GM23338 (cell line): ENCODE measurements around the gene PCDHGA6. TPM values are rescaled to one million over a fixed set of nuclear protein-coding genes. Genes with fewer than 3 reads are reported as not detected.

Experiments
- ATAC-seq: fragments of 200-7000 bp; cut with Tn5 transposase; 3 replicates; pipeline ENCODE4 v1.9.1; 2020
- DNase-seq: peaks from one replicate; pipeline ENCODE4 v3.0.0-alpha.2; 2015; ENCODE audit warnings: low spot score
- H2AFZ ChIP-seq: fragments of 200-600 bp; sonication (generic); 2 replicates; pipeline ENCODE4 v1.8.0; 2016; ENCODE audit warnings: antibody characterized with exemption, mild to moderate bottlenecking, moderate library complexity
- H3F3A ChIP-seq: fragments of 200-600 bp; sonication (generic); replicated peaks from 2 replicates; pipeline ENCODE4 v1.8.0; 2017; ENCODE audit warnings: antibody characterized with exemption, mixed run types, low read depth
- H3K27ac ChIP-seq: fragments of 200-600 bp; sonication (generic); 2 replicates; pipeline ENCODE4 v1.6.1; 2016; ENCODE audit warnings: low read depth
- H3K27me3 ChIP-seq: fragments of 200-600 bp; sonication (generic); 2 replicates; pipeline ENCODE4 v1.8.0; 2016; ENCODE audit warnings: mild to moderate bottlenecking, mixed run types, moderate library complexity; ENCODE audit not compliant: insufficient read depth
- H3K36me3 ChIP-seq: fragments of 200-600 bp; sonication (generic); 2 replicates; pipeline ENCODE4 v1.8.0; 2016; ENCODE audit warnings: mild to moderate bottlenecking; ENCODE audit not compliant: insufficient read depth
- H3K4me1 ChIP-seq: fragments of 200-600 bp; sonication (generic); 2 replicates; pipeline ENCODE4 v1.8.0; 2016; ENCODE audit warnings: mild to moderate bottlenecking, moderate library complexity; ENCODE audit not compliant: insufficient read depth
- H3K4me2 ChIP-seq: fragments of 200-600 bp; sonication (generic); 2 replicates; pipeline ENCODE4 v1.7.1; 2017; ENCODE audit warnings: mixed run types
- H3K4me3 ChIP-seq: fragments of 200-600 bp; sonication (generic); 2 replicates; pipeline ENCODE4 v1.6.1; 2016; ENCODE audit warnings: mixed run types
- H3K79me2 ChIP-seq: fragments of 200-600 bp; sonication (generic); replicated peaks from 2 replicates; pipeline ENCODE4 v1.8.0; 2017; ENCODE audit warnings: mild to moderate bottlenecking; ENCODE audit not compliant: insufficient read depth
- H3K9me2 ChIP-seq: fragments of 200-600 bp; sonication (generic); 2 replicates; pipeline ENCODE4 v1.8.0; 2017; ENCODE audit not compliant: insufficient read depth
- H4K20me1 ChIP-seq: fragments of 200-600 bp; sonication (generic); replicated peaks from 2 replicates; pipeline ENCODE4 v1.8.0; 2017; ENCODE audit warnings: mild to moderate bottlenecking; ENCODE audit not compliant: insufficient read depth
- H3K27ac Mint-ChIP-seq: 2 replicates; pipeline ENCODE4 v1.8.0; 2020; ENCODE audit warnings: inconsistent platforms, mild to moderate bottlenecking, moderate library complexity, mixed read lengths
- H3K27me3 Mint-ChIP-seq: 3 replicates; pipeline ENCODE4 v1.8.0; 2022; ENCODE audit warnings: low read depth, mild to moderate bottlenecking, moderate library complexity, mixed read lengths, inconsistent platforms; ENCODE audit not compliant: insufficient read depth, poor library complexity
- H3K36me3 Mint-ChIP-seq: 3 replicates; pipeline ENCODE4 v1.8.0; 2021; ENCODE audit warnings: low read depth, mild to moderate bottlenecking, inconsistent platforms, moderate library complexity, mixed read lengths
- H3K4me1 Mint-ChIP-seq: 3 replicates; pipeline ENCODE4 v1.8.0; 2020; ENCODE audit warnings: mild to moderate bottlenecking, inconsistent platforms, mixed read lengths
- H3K4me3 Mint-ChIP-seq: 3 replicates; pipeline ENCODE4 v1.8.0; 2021; ENCODE audit warnings: moderate library complexity, mild to moderate bottlenecking, inconsistent platforms, mixed read lengths
- H3K9me3 Mint-ChIP-seq: 3 replicates; pipeline ENCODE4 v1.8.0; 2020; ENCODE audit warnings: moderate library complexity, mild to moderate bottlenecking, inconsistent platforms, mixed read lengths
- CREB1 ChIP-seq: fragments of 250-450 bp; sonication (Bioruptor Pico); IDR thresholded peaks from 2 replicates; pipeline ENCODE4 v1.5.0; 2020; ENCODE audit warnings: low read depth, mild to moderate bottlenecking, moderate library complexity
- CTCF ChIP-seq, 2 experiments: fragments of 200-600 bp in 1 of 2; sonication (generic) in 1 of 2; conservative IDR thresholded peaks; 2 replicates each; pipeline versions ENCODE4 v1.5.1 to v1.6.1; 2016 to 2017; ENCODE audit warnings: antibody characterized with exemption in 2 of 2, low read depth in 2 of 2, mild to moderate bottlenecking in 2 of 2, moderate library complexity in 1 of 2
- ETS1 ChIP-seq: IDR thresholded peaks from 2 replicates; pipeline ENCODE4 v1.6.1; 2016; ENCODE audit warnings: antibody characterized with exemption
- EZH2 ChIP-seq: fragments of 200-600 bp; sonication (generic); IDR thresholded peaks from one replicate; pipeline ENCODE4 v1.8.0; 2017; ENCODE audit warnings: antibody characterized with exemption, mild to moderate bottlenecking, low read depth; ENCODE audit not compliant: unreplicated experiment
- EZH2phosphoT487 ChIP-seq: fragments of 200-600 bp; sonication (generic); IDR thresholded peaks from one replicate; pipeline ENCODE4 v1.8.1; 2018; ENCODE audit warnings: antibody characterized with exemption; ENCODE audit not compliant: unreplicated experiment
- NANOG ChIP-seq: IDR thresholded peaks from 2 replicates; pipeline ENCODE4 v1.6.1; 2016; ENCODE audit warnings: antibody characterized with exemption, borderline replicate concordance
- POLR2AphosphoS5 ChIP-seq: IDR thresholded peaks from 2 replicates; pipeline ENCODE4 v1.6.1; 2016; ENCODE audit warnings: antibody characterized with exemption, low read depth
- STAT1 ChIP-seq: IDR thresholded peaks from one replicate; pipeline ENCODE4 v1.6.1; 2016; ENCODE audit warnings: antibody characterized with exemption; ENCODE audit not compliant: unreplicated experiment
- ZNF114 ChIP-seq: fragments of 250-450 bp; sonication (Bioruptor Pico); IDR thresholded peaks from 2 replicates; pipeline ENCODE4 v1.5.0; 2020; ENCODE audit warnings: mild to moderate bottlenecking, moderate library complexity
- polyA plus RNA-seq: library from polyadenylated mRNA; unstranded; fragments of >200 nt; fragmentation: Nextera tagmentation; extraction: Ambion mirVana; gene quantifications from 2 replicates; pipeline ENCODE4 v1.2.1, GENCODE V29; 2016
- total RNA-seq: library from RNA; depleted of rRNA; stranded (reverse); fragments of >200 nt; shearing (Covaris generic); gene quantifications from 2 replicates; pipeline ENCODE4 v1.2.3, GENCODE V29; 2014
- TF ChIP-seq, protein P1 (sequence below): IDR thresholded peaks from one replicate; pipeline ENCODE4 v1.6.1; 2018; ENCODE audit warnings: antibody characterized with exemption; ENCODE audit not compliant: unreplicated experiment

The PCDHGA6 gene
- total and polyA plus RNA-seq, 2 experiments from 2014 or later, result 0.99 to 4.8 TPM

- Histone ChIP-seq H3K4me3 (no peak within 1 kb of the TSS), H3K4me1 (no peaks in the 10 kb centered on the region), H4K20me1 (no peaks in the 10 kb centered on the region), H3K27ac (no peak within 1 kb of the TSS), H3K9me2 (no peaks in the 10 kb centered on the region), H3K79me2 (no peaks in the 10 kb centered on the region), H3F3A (0 out of 2 replicates have a peak, but pooled peaks cover 3% of the 10 kb centered on the region), H3K36me3 (no peaks in the 10 kb centered on the region), H2AFZ (no peak within 1 kb of the TSS), H3K4me2 (no peak within 1 kb of the TSS), H3K27me3 (no peaks in the 10 kb centered on the region)
- peaks cover 5% of the 10 kb centered on the region for H3K4me1 Mint-ChIP-seq
- no peak within 1 kb of the TSS for H3K27ac Mint-ChIP-seq
- H3K36me3 Mint-ChIP-seq, result peaks cover 61% of the 10 kb centered on the region
- H3K4me3 Mint-ChIP-seq, result no peak within 1 kb of the TSS
- H3K9me3 Mint-ChIP-seq, result peaks cover 62% of the 10 kb centered on the region
- DNase-seq (peak; percentile 44), ATAC-seq (no peak)
- TF ChIP-seq STAT1, result no peak
- peak; percentile 53 to 81 for TF ChIP-seq CTCF (conservative IDR thresholded peaks at IDR 0.05; ENCODE audit: low read depth in 2 of 2)
- H3K27me3 Mint-ChIP-seq, result peaks cover 5% of the 10 kb centered on the region
Observed at GRCh38 chr5:141354900-141355469, 18.7 kb upstream of the PCDHGA6 start, which contains the start of gene PCDHGA4. PCDHGA4 (plus strand) TSS chr5:141355021; CDS start chr5:141355108, 87 bp downstream.

- Histone ChIP-seq H3K27ac (no peak overlapping the region), H3K4me3 (no peak overlapping the region), H3K79me2 (no peaks in the 10 kb centered on the region), H3K9me2 (no peaks in the 10 kb centered on the region), H3K4me2 (no peak overlapping the region), H2AFZ (no peak overlapping the region), H4K20me1 (no peaks in the 10 kb centered on the region), H3K27me3 (no peaks in the 10 kb centered on the region), H3F3A (0 out of 2 replicates have a peak, but pooled peaks cover 5% of the 10 kb centered on the region), H3K36me3 (no peaks in the 10 kb centered on the region), H3K4me1 (no peaks in the 10 kb centered on the region)
- no peak overlapping the region for H3K4me3 Mint-ChIP-seq
- peaks cover 5% of the 10 kb centered on the region for H3K4me1 Mint-ChIP-seq
- no peak overlapping the region for H3K27ac Mint-ChIP-seq
- H3K9me3 Mint-ChIP-seq, result peaks cover 62% of the 10 kb centered on the region
- H3K36me3 Mint-ChIP-seq, result peaks cover 61% of the 10 kb centered on the region
- H3K27me3 Mint-ChIP-seq, result peaks cover 4% of the 10 kb centered on the region
- DNase-seq (no peak), ATAC-seq (no peak)
- TF ChIP-seq EZH2phosphoT487, result no peak
Observed at GRCh38 chr5:141355641-141356040, 18.1 kb upstream of the PCDHGA6 start.

GRCh38 chr5:141356133-141356532 lies 17.6 kb upstream of the PCDHGA6 start:
- Histone ChIP-seq H3K4me3 (no peak overlapping the region), H4K20me1 (no peaks in the 10 kb centered on the region), H2AFZ (no peak overlapping the region), H3K9me2 (no peaks in the 10 kb centered on the region), H3K4me1 (no peaks in the 10 kb centered on the region), H3K27me3 (no peaks in the 10 kb centered on the region), H3K4me2 (no peak overlapping the region), H3F3A (0 out of 2 replicates have a peak, but pooled peaks cover 3% of the 10 kb centered on the region), H3K79me2 (no peaks in the 10 kb centered on the region), H3K27ac (no peak overlapping the region), H3K36me3 (no peaks in the 10 kb centered on the region)
- H3K27me3 Mint-ChIP-seq, result peaks cover 9% of the 10 kb centered on the region
- DNase-seq (no peak), ATAC-seq (no peak)
- no peak overlapping the region for H3K4me3 Mint-ChIP-seq
- H3K36me3 Mint-ChIP-seq, result peaks cover 61% of the 10 kb centered on the region
- H3K4me1 Mint-ChIP-seq, result peaks cover 5% of the 10 kb centered on the region
- no peak overlapping the region for H3K27ac Mint-ChIP-seq
- no peak for TF ChIP-seq ZNF114
- TF ChIP-seq ETS1, result no peak
- TF ChIP-seq POLR2AphosphoS5, result no peak
- TF ChIP-seq, protein P1, sequence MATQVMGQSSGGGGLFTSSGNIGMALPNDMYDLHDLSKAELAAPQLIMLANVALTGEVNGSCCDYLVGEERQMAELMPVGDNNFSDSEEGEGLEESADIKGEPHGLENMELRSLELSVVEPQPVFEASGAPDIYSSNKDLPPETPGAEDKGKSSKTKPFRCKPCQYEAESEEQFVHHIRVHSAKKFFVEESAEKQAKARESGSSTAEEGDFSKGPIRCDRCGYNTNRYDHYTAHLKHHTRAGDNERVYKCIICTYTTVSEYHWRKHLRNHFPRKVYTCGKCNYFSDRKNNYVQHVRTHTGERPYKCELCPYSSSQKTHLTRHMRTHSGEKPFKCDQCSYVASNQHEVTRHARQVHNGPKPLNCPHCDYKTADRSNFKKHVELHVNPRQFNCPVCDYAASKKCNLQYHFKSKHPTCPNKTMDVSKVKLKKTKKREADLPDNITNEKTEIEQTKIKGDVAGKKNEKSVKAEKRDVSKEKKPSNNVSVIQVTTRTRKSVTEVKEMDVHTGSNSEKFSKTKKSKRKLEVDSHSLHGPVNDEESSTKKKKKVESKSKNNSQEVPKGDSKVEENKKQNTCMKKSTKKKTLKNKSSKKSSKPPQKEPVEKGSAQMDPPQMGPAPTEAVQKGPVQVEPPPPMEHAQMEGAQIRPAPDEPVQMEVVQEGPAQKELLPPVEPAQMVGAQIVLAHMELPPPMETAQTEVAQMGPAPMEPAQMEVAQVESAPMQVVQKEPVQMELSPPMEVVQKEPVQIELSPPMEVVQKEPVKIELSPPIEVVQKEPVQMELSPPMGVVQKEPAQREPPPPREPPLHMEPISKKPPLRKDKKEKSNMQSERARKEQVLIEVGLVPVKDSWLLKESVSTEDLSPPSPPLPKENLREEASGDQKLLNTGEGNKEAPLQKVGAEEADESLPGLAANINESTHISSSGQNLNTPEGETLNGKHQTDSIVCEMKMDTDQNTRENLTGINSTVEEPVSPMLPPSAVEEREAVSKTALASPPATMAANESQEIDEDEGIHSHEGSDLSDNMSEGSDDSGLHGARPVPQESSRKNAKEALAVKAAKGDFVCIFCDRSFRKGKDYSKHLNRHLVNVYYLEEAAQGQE, result no peak
- no peak for TF ChIP-seq EZH2
- TF ChIP-seq CTCF (conservative IDR thresholded peaks at IDR 0.05; ENCODE audit: low read depth in 2 of 2), result no peak
- TF ChIP-seq NANOG, result no peak
- no peak for TF ChIP-seq CREB1 (CRISPR knock-in tag)
- H3K9me3 Mint-ChIP-seq, result peaks cover 62% of the 10 kb centered on the region
